Breast epithelium (tissue), 3 donors: ENCODE data around the gene ZNF565.

Experiments
- CTCF ChIP-seq, 3 donors: fragments of 450-650 bp; IDR thresholded peaks; one replicate each; pipeline ENCODE4 v1.5.1; 2016 to 2017; ENCODE audit warnings: antibody characterized with exemption in 3 of 3, mild to moderate bottlenecking in 3 of 3, moderate library complexity in 3 of 3
- POLR2A ChIP-seq: fragments of 450-650 bp; IDR thresholded peaks from one replicate; pipeline ENCODE4 v1.6.1; 2016; ENCODE audit warnings: antibody characterized with exemption, mild to moderate bottlenecking, moderate library complexity

- TF ChIP-seq POLR2A (no peak), CTCF (IDR thresholded peaks at IDR 0.05) (no peak)
These were observed 7.0 kb upstream of the ZNF565 start for GRCh38 chr19:36221474-36221873.
